Prostate gland (tissue), 2 donors: ENCODE data around the gene FAM3B. TPM values are rescaled to one million over a fixed set of nuclear protein-coding genes. Genes with fewer than 3 reads are reported as not detected.

Experiments
- DNase-seq: peaks from one replicate; pipeline ENCODE4 v3.0.0-alpha.2; 2019; ENCODE audit warnings: low spot score
- H3K27ac ChIP-seq, 2 donors: fragments of 200-600 bp; sonication (generic); 2 replicates each; pipeline ENCODE4 v1.5.1; 2017 to 2019
- H3K27me3 ChIP-seq: fragments of 200-600 bp; sonication (generic); replicated peaks from 2 replicates; pipeline ENCODE4 v1.5.1; 2019; ENCODE audit not compliant: insufficient read depth
- H3K36me3 ChIP-seq, 2 donors: fragments of 200-600 bp; sonication (generic); 1 replicate in 1 of 2; 2 replicates in 1 of 2; pipeline versions ENCODE4 v1.5.1 to v1.8.1; 2017 to 2019
- H3K4me1 ChIP-seq: fragments of 200-600 bp; sonication (generic); replicated peaks from 2 replicates; pipeline ENCODE4 v1.5.1; 2019
- H3K4me3 ChIP-seq, 2 donors: fragments of 200-600 bp; sonication (generic); 2 replicates each; pipeline ENCODE4 v1.5.1; 2017 to 2019
- H3K9me3 ChIP-seq: fragments of 200-600 bp; sonication (generic); 2 replicates; pipeline ENCODE4 v1.5.1; 2017
- POLR2A ChIP-seq: fragments of 450-650 bp; IDR thresholded peaks from one replicate; pipeline ENCODE4 v1.6.1; 2016; ENCODE audit warnings: antibody characterized with exemption, mild to moderate bottlenecking
- POLR2AphosphoS5 ChIP-seq: sonication (generic); formaldehyde crosslinking; IDR thresholded peaks from one replicate; pipeline ENCODE4 v1.6.1; 2017; ENCODE audit warnings: antibody characterized with exemption
- WGBS: methylation state at CpG from one replicate; pipeline ENCODE4 v1.1.5; 2018; 5-methylcytosine and 5-hydroxymethylcytosine counted together
- intact Hi-C: fragments of 100-400 bp; cut with DNase I; formaldehyde crosslinking; loops from one replicate; pipeline ENCODE4 v1.14.2; 2022
- total RNA-seq, 2 donors: library from RNA; depleted of rRNA; stranded (reverse); fragments of >200 nt; gene quantifications; one replicate each; pipeline ENCODE4 v1.1.0, GENCODE V29; 2016
- TF ChIP-seq, protein P1 (sequence below), 4 experiments: fragments of 200-600 bp in 2 of 4; fragments of 450-650 bp in 2 of 4; sonication (generic) in 2 of 4; IDR thresholded peaks; 1 replicate in 3 of 4; 2 replicates in 1 of 4; pipeline ENCODE4 v1.5.1; 2016 to 2019; ENCODE audit warnings: antibody characterized with exemption in 4 of 4, mild to moderate bottlenecking in 2 of 4, moderate library complexity in 2 of 4

Gene FAM3B
- total RNA-seq, 2 donors from 2014 or later, result 19.4 to 63.6 TPM

DNA sequence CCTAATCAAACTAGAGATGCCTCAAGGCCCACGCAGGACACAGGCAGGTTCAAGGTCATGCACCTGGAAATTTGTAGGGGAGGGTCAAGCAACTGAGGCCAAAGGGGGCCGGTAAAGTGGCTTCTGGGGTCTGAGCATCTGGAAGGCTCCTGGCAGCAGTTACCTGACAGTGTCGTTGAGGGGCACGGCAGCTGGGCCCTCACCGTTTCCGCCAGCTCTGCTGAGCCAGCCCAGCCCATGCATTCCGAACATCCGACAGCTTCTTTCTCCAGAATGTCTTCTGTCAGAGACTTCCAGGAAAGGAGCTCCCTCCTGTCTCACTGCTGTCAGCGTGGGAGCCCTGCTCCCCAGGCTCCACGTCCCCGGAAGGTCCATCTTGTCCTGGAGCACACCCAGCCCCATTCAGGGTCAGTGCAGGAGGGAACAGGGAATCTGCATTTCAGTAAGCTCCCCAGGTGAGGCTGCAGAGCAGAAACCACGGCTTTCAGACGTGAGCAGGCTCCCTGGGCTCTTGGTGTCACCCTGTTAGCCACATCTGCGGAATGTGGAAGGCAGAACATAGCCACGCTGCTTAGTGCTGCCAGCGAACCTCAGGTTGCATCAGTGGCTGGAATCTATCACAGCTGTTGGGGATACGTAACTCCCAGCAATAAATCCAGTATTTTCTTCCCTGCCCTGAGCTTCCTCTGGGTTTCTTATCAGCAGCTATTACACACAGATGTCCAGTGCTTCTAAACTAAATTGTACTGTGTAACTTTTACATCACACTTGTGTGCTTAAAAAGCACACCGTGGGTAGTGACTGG lies 36.3 kb upstream of the FAM3B start:
- Histone ChIP-seq H3K4me1 (no peaks in the 10 kb centered on the region), H3K9me3 (no peaks in the 10 kb centered on the region), H3K27ac (no peak overlapping the region), H3K36me3 (no peaks in the 10 kb centered on the region), H3K27me3 (no peaks in the 10 kb centered on the region), H3K4me3 (no peak overlapping the region)
- intact Hi-C loops, result loop anchor here (5.0 to 10.0 kb wide), 2 partner anchors 334 to 502 kb away; no protein-coding TSS in a partner anchor
- TF ChIP-seq POLR2AphosphoS5, result no peak
- TF ChIP-seq, protein P1, sequence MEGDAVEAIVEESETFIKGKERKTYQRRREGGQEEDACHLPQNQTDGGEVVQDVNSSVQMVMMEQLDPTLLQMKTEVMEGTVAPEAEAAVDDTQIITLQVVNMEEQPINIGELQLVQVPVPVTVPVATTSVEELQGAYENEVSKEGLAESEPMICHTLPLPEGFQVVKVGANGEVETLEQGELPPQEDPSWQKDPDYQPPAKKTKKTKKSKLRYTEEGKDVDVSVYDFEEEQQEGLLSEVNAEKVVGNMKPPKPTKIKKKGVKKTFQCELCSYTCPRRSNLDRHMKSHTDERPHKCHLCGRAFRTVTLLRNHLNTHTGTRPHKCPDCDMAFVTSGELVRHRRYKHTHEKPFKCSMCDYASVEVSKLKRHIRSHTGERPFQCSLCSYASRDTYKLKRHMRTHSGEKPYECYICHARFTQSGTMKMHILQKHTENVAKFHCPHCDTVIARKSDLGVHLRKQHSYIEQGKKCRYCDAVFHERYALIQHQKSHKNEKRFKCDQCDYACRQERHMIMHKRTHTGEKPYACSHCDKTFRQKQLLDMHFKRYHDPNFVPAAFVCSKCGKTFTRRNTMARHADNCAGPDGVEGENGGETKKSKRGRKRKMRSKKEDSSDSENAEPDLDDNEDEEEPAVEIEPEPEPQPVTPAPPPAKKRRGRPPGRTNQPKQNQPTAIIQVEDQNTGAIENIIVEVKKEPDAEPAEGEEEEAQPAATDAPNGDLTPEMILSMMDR (IDR thresholded peaks at IDR 0.05), result no peak
- no peak for TF ChIP-seq POLR2A
- WGBS, result 59% methylated on average over 18 of the region's 18 CpGs
- DNase-seq, result no peak

DNA sequence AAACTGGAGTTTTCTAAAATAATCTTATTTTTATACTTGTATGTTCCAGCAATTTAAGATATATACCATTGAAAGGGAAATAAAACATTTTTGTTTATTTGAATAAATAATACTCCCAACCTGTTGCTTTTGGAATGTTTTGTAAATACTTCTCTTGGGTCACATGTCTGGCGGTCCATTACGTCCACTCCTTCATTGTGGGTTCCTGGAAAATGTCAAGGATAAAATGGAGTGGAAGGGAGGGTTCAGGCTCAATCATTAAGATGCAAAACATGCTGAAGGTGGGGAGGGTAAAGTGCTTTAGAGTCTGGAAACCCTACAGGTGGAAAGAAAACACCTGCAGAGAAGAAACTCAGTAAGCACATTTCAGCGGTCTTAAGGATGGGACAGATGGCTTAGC lies 34.2 kb upstream of the FAM3B start:
- Histone ChIP-seq H3K9me3 (no peaks in the 10 kb centered on the region), H3K4me1 (no peaks in the 10 kb centered on the region), H3K27ac (no peak overlapping the region), H3K4me3 (no peak overlapping the region), H3K36me3 (no peaks in the 10 kb centered on the region), H3K27me3 (no peaks in the 10 kb centered on the region)
- intact Hi-C loops, result loop anchor here (5.0 to 10.0 kb wide), 2 partner anchors 332 to 500 kb away; no protein-coding TSS in a partner anchor
- TF ChIP-seq, protein P1 (IDR thresholded peaks at IDR 0.05), result no peak
- TF ChIP-seq POLR2AphosphoS5 (no peak), POLR2A (no peak)
- WGBS, result 65% methylated on average over 3 of the region's 3 CpGs
- no peak for DNase-seq

DNA sequence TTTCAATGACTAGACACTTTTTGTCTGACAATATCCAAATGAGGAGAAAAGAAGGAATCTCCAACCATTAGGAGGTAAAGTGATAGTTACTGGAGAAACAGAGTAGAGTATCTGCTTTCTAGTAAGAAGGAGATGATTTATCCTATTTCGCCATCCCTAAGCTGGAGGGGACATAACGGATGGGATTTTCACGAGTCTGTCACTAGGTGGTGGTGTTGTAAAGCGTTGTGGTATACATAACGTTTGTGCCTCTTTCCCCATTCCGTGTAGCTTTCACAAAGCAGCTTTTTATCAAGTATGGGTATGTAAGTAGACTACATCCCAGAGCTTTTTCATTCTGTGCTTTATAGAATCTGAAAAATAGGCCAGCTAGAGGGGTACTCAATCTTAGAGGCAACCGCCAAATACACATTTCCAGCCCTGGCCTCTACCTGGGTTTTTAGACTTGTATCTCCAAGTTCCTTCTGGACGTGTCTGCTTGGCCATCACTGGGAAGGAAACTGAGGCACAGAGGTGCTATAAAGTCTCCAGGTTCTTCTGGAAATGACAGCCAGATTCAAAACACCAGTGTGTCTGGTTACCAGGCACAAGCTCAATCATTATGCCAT lies 33.3 kb upstream of the FAM3B start:
- intact Hi-C loops, result loop anchor here (1.0 to 10.0 kb wide), 3 partner anchors 177 to 499 kb away; no protein-coding TSS in a partner anchor
- no peak overlapping the region for H3K27ac ChIP-seq
- WGBS, result 17% methylated on average over 8 of the region's 8 CpGs
- H3K9me3 ChIP-seq, result no peaks in the 10 kb centered on the region
- no peaks in the 10 kb centered on the region for H3K36me3 ChIP-seq
- no peaks in the 10 kb centered on the region for H3K4me1 ChIP-seq
- H3K4me3 ChIP-seq, result no peak overlapping the region
- TF ChIP-seq, protein P1 (IDR thresholded peaks at IDR 0.05), result peak in 3 of 4 experiments; percentile 78 to 87 (median 86)
- TF ChIP-seq POLR2A (no peak), POLR2AphosphoS5 (peak; percentile 78)
- DNase-seq, result peak; percentile 72
- no peaks in the 10 kb centered on the region for H3K27me3 ChIP-seq

DNA sequence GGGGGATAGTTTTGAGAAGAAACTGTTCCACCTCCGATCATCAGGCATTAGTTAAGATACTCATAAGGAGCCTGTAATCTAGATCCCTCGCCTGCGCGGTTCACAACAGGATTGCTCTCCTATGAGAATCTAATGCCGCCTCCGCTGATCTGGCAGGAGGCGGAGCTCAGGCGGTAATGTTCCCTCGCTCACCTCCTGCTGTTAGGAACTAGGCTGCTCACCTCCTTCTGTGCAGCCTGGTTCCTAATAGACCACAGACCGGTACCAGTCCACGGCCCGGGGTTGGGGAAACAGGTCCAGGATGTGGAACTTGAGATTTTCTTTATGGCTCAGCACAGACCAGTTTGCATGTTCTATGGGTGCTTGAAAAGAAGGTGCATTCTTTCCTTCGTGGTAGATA lies 27.2 kb upstream of the FAM3B start:
- no peak for TF ChIP-seq POLR2AphosphoS5
- no peak for TF ChIP-seq POLR2A
- TF ChIP-seq, protein P1 (IDR thresholded peaks at IDR 0.05), result no peak
- DNase-seq, result no peak
- Histone ChIP-seq H3K4me1 (no peaks in the 10 kb centered on the region), H3K4me3 (no peak overlapping the region), H3K27ac (no peak overlapping the region), H3K9me3 (no peaks in the 10 kb centered on the region), H3K36me3 (no peaks in the 10 kb centered on the region), H3K27me3 (no peaks in the 10 kb centered on the region)
- intact Hi-C loops, result loop anchor here (10.0 kb wide), 1 partner anchor 325 kb away; no protein-coding TSS in a partner anchor
- 68% methylated on average over 13 of the region's 13 CpGs for WGBS
